Activated naive CD4-positive, alpha-beta T cell treated with anti-CD3 and anti-CD28 coated beads for 36 hours (primary cell): ENCODE results near the gene RSU1. TPM values are rescaled to one million over a fixed set of nuclear protein-coding genes. Genes with fewer than 3 reads are reported as not detected.
"Not testable (repeated sequence)": the region's sequence is repeated elsewhere in the genome, so short reads cannot be mapped to it uniquely, and the experiment has no call there.

Experiments used
- CTCF ChIA-PET: fragments of 350-600 bp; sonication (Branson Sonifier 250); formaldehyde crosslinking; loops from one replicate; lab custom pipeline; 2021; ENCODE audit warnings: antibody characterized with exemption; lab: Charles Lee
- DNase-seq: peaks from one replicate; pipeline ENCODE4 v3.0.0-alpha.2; 2020
- H3K27ac Mint-ChIP-seq: one replicate; pipeline ENCODE4 v1.8.0; 2021; ENCODE audit warnings: mild to moderate bottlenecking, mixed read lengths
- H3K27me3 Mint-ChIP-seq: one replicate; pipeline ENCODE4 v1.8.0; 2021; ENCODE audit warnings: low read depth, mixed read lengths
- H3K36me3 Mint-ChIP-seq: one replicate; pipeline ENCODE4 v1.8.0; 2021; ENCODE audit warnings: low read depth, mixed read lengths
- H3K4me1 Mint-ChIP-seq: one replicate; pipeline ENCODE4 v1.8.0; 2021; ENCODE audit warnings: low read depth, mixed read lengths
- H3K4me3 Mint-ChIP-seq: one replicate; pipeline ENCODE4 v1.8.0; 2021; ENCODE audit warnings: mild to moderate bottlenecking, moderate library complexity, mixed read lengths
- H3K9me3 Mint-ChIP-seq: one replicate; pipeline ENCODE4 v1.8.0; 2021; ENCODE audit warnings: mixed read lengths
- intact Hi-C: fragments of 100-400 bp; cut with micrococcal nuclease; formaldehyde crosslinking; loops from one replicate; pipeline ENCODE4 v1.15.1; 2023
- total RNA-seq, 2 experiments: library from RNA; stranded (reverse); gene quantifications; one replicate each; pipeline ENCODE4 v1.2.3, GENCODE V29; 2021

RSU1 gene
- total RNA-seq, 2 experiments from 2014 or later, result 43.4 to 45.1 TPM

- no peak for DNase-seq
- Mint-ChIP-seq H3K9me3 (no peaks in the 10 kb centered on the region), H3K4me3 (no peak overlapping the region), H3K36me3 (no peaks in the 10 kb centered on the region), H3K27me3 (no peaks in the 10 kb centered on the region), H3K4me1 (no peaks in the 10 kb centered on the region), H3K27ac (no peak overlapping the region)
- intact Hi-C loops, result loop anchor here (10.0 kb wide), 1 partner anchor 896 kb away; no protein-coding TSS in a partner anchor
- CTCF ChIA-PET, result no interaction called here
Observed at GRCh38 chr10:16848562-16849154, 31.4 kb upstream of the RSU1 start.

GRCh38 chr10:16847644-16848043 is 30.4 kb upstream of the RSU1 start:
- CTCF ChIA-PET, result interaction anchor here (0.6 to 1.4 kb wide), 2 partner anchors 8 to 938 kb away, joined by 3 to 5 read pairs; no protein-coding TSS in a partner anchor
- H3K36me3 Mint-ChIP-seq, result no peaks in the 10 kb centered on the region
- intact Hi-C loops, result loop anchor here (10.0 kb wide), 1 partner anchor 897 kb away; no protein-coding TSS in a partner anchor

GRCh38 chr10:16845248-16845647 is 28.0 kb upstream of the RSU1 start:
- H3K27me3 Mint-ChIP-seq, result no peaks in the 10 kb centered on the region

More at GRCh38 chr10:16847644-16848043, 30.4 kb upstream of the RSU1 start:
- DNase-seq, result no peak
- Mint-ChIP-seq H3K27ac (no peak overlapping the region), H3K4me1 (no peaks in the 10 kb centered on the region), H3K27me3 (no peaks in the 10 kb centered on the region), H3K9me3 (no peaks in the 10 kb centered on the region), H3K4me3 (no peak overlapping the region)

GRCh38 chr10:16843252-16843870 is 26.1 kb upstream of the RSU1 start:
- Mint-ChIP-seq H3K36me3 (no peaks in the 10 kb centered on the region), H3K9me3 (no peaks in the 10 kb centered on the region), H3K27ac (no peak overlapping the region), H3K4me3 (no peak overlapping the region), H3K4me1 (no peaks in the 10 kb centered on the region), H3K27me3 (no peaks in the 10 kb centered on the region)
- CTCF ChIA-PET, result interaction anchor here (0.6 to 3.7 kb wide), 8 partner anchors 9 to 413 kb away, joined by 3 to 20 read pairs (median 4); partner anchors contain the start of gene VIM
- intact Hi-C loops, result loop anchor here (1.0 to 10.0 kb wide), 8 partner anchors 15 to 901 kb away; no protein-coding TSS in a partner anchor
- no peak for DNase-seq

More at GRCh38 chr10:16845248-16845647, 28.0 kb upstream of the RSU1 start:
- no peak for DNase-seq
- Mint-ChIP-seq H3K9me3 (no peaks in the 10 kb centered on the region), H3K4me1 (no peaks in the 10 kb centered on the region), H3K4me3 (no peak overlapping the region), H3K36me3 (no peaks in the 10 kb centered on the region), H3K27ac (no peak overlapping the region)
- CTCF ChIA-PET, result interaction anchor here (1.0 to 3.7 kb wide), 7 partner anchors 8 to 414 kb away, joined by 3 to 20 read pairs (median 6); no protein-coding TSS in a partner anchor
- intact Hi-C loops, result loop anchor here (10.0 kb wide), 1 partner anchor 900 kb away; no protein-coding TSS in a partner anchor

GRCh38 chr10:16835228-16835627 is 18.0 kb upstream of the RSU1 start:
- Mint-ChIP-seq H3K27ac (peak overlapping the region; percentile 19), H3K4me1 (peaks cover 4% of the 10 kb centered on the region), H3K4me3 (peak overlapping the region; percentile 36), H3K9me3 (no peaks in the 10 kb centered on the region), H3K36me3 (no peaks in the 10 kb centered on the region), H3K27me3 (no peaks in the 10 kb centered on the region)
- intact Hi-C loops, result loop anchor here (10.0 kb wide), 1 partner anchor 780 kb away; the partner anchor contains the start of gene HACD1
- peak; percentile 61 for DNase-seq
- CTCF ChIA-PET, result interaction anchor here (0.6 to 2.1 kb wide), 2 partner anchors 225 to 422 kb away, joined by 3 to 4 read pairs; no protein-coding TSS in a partner anchor

GRCh38 chr10:16832351-16833080 is 15.3 kb upstream of the RSU1 start:
- Mint-ChIP-seq H3K4me1 (peaks cover 8% of the 10 kb centered on the region), H3K27me3 (no peaks in the 10 kb centered on the region), H3K36me3 (no peaks in the 10 kb centered on the region), H3K4me3 (no peak overlapping the region), H3K9me3 (no peaks in the 10 kb centered on the region), H3K27ac (no peak overlapping the region)
- intact Hi-C loops, result loop anchor here (10.0 kb wide), 1 partner anchor 782 kb away; the partner anchor contains the start of gene HACD1
- CTCF ChIA-PET, result interaction anchor here (1.5 kb wide), 1 partner anchor 597 kb away, joined by 5 read pairs; no protein-coding TSS in a partner anchor
- no peak for DNase-seq

- H3K9me3 Mint-ChIP-seq, result no peaks in the 10 kb centered on the region
- H3K27ac Mint-ChIP-seq, result no peak overlapping the region
- H3K27me3 Mint-ChIP-seq, result no peaks in the 10 kb centered on the region
Observed at GRCh38 chr10:16828701-16829175, 11.5 kb upstream of the RSU1 start.

GRCh38 chr10:16828114-16828568 is 10.9 kb upstream of the RSU1 start:
- no peak overlapping the region for H3K27ac Mint-ChIP-seq
- intact Hi-C loops, result loop anchor here (1.0 to 10.0 kb wide), 6 partner anchors 15 to 767 kb away; no protein-coding TSS in a partner anchor
- peaks cover 5% of the 10 kb centered on the region for H3K36me3 Mint-ChIP-seq
- no peaks in the 10 kb centered on the region for H3K27me3 Mint-ChIP-seq
- CTCF ChIA-PET, result interaction anchor here (0.6 to 3.3 kb wide), 11 partner anchors 10 to 602 kb away, joined by 3 to 22 read pairs (median 3); partner anchors contain the start of gene RSU1
- peak; percentile 81 for DNase-seq
- peaks cover 4% of the 10 kb centered on the region for H3K9me3 Mint-ChIP-seq
- H3K4me1 Mint-ChIP-seq, result peaks cover 4% of the 10 kb centered on the region
- H3K4me3 Mint-ChIP-seq, result no peak overlapping the region

More at GRCh38 chr10:16828701-16829175, 11.5 kb upstream of the RSU1 start:
- intact Hi-C loops, result loop anchor here (1.0 to 10.0 kb wide), 6 partner anchors 15 to 766 kb away; no protein-coding TSS in a partner anchor
- CTCF ChIA-PET, result interaction anchor here (0.6 to 3.3 kb wide), 11 partner anchors 11 to 967 kb away, joined by 3 to 22 read pairs (median 3); partner anchors contain the start of gene RSU1
- Mint-ChIP-seq H3K4me3 (no peak overlapping the region), H3K36me3 (no peaks in the 10 kb centered on the region), H3K4me1 (peaks cover 4% of the 10 kb centered on the region)
- no peak for DNase-seq

- H3K9me3 Mint-ChIP-seq, H3K4me1 Mint-ChIP-seq, H3K4me3 Mint-ChIP-seq, H3K27me3 Mint-ChIP-seq, H3K27ac Mint-ChIP-seq, DNase-seq, H3K36me3 Mint-ChIP-seq: not testable (repeated sequence)
- intact Hi-C loops, result loop anchor here (10.0 kb wide), 1 partner anchor 767 kb away; no protein-coding TSS in a partner anchor
- CTCF ChIA-PET, result interaction anchor here (0.6 to 3.3 kb wide), 11 partner anchors 10 to 602 kb away, joined by 3 to 22 read pairs (median 3); partner anchors contain the start of gene RSU1
Observed at GRCh38 chr10:16827474-16827873, 10.2 kb upstream of the RSU1 start.

- Mint-ChIP-seq H3K9me3 (peaks cover 18% of the 10 kb centered on the region), H3K4me1 (peaks cover 3% of the 10 kb centered on the region), H3K27me3 (no peaks in the 10 kb centered on the region), H3K27ac (no peak overlapping the region), H3K36me3 (peaks cover 14% of the 10 kb centered on the region), H3K4me3 (no peak overlapping the region)
- DNase-seq, result no peak
- CTCF ChIA-PET, result no interaction called here
- intact Hi-C loops, result loop anchor here (10.0 kb wide), 1 partner anchor 772 kb away; no protein-coding TSS in a partner anchor
Observed at GRCh38 chr10:16822726-16823360, 5.6 kb upstream of the RSU1 start.

- Mint-ChIP-seq H3K27me3 (no peaks in the 10 kb centered on the region), H3K36me3 (peaks cover 14% of the 10 kb centered on the region), H3K27ac (no peak overlapping the region), H3K4me3 (no peak overlapping the region), H3K4me1 (peaks cover 5% of the 10 kb centered on the region), H3K9me3 (peaks cover 18% of the 10 kb centered on the region)
- DNase-seq, result no peak
- CTCF ChIA-PET, result no interaction called here
- intact Hi-C loops, result loop anchor here (10.0 kb wide), 1 partner anchor 773 kb away; no protein-coding TSS in a partner anchor
Observed at GRCh38 chr10:16822027-16822426, 4.8 kb upstream of the RSU1 start.
